ENCODE results near the gene PKN3.
A peak's percentile ranks its signal among the peaks of the same experiment; 100 is the strongest.
"Not testable (repeated sequence)": the region's sequence is repeated elsewhere in the genome, so short reads cannot be mapped to it uniquely, and the experiment has no call there.

PKN3 gene

GRCh38 chr9:128693738-128694137 is 8.6 kb upstream of the PKN3 start:
- DNase-seq (ENCODE audit: low spot score), result not testable (repeated sequence)

- no peak for DNase-seq (ENCODE audit: low spot score)
Observed at GRCh38 chr9:128694344-128694743, 8.0 kb upstream of the PKN3 start.

- DNase-seq (ENCODE audit: low spot score), result no peak
Observed at GRCh38 chr9:128696923-128697707, 5.2 kb upstream of the PKN3 start.

- DNase-seq (ENCODE audit: low spot score), result not testable (repeated sequence)
Observed at GRCh38 chr9:128699096-128699795, 3.1 kb upstream of the PKN3 start.

GRCh38 chr9:128701227-128701854 is 962 bp upstream of the PKN3 start:
- peak; percentile 51 for DNase-seq (ENCODE audit: low spot score)

- DNase-seq (ENCODE audit: low spot score), result peak; percentile 29
Observed at GRCh38 chr9:128702949-128703615, 779 bp downstream of the PKN3 start.

- no peak for DNase-seq (ENCODE audit: low spot score)
Observed at GRCh38 chr9:128703616-128704355, 1.5 kb downstream of the PKN3 start.

- no peak for DNase-seq (ENCODE audit: low spot score)
Observed at GRCh38 chr9:128704356-128704670, 2.0 kb downstream of the PKN3 start.

GRCh38 chr9:128705051-128705965 is 3.0 kb downstream of the PKN3 start:
- DNase-seq (ENCODE audit: low spot score), result no peak

GRCh38 chr9:128706045-128706444 is 3.7 kb downstream of the PKN3 start:
- DNase-seq (ENCODE audit: low spot score), result no peak

- no peak for DNase-seq (ENCODE audit: low spot score)
Observed at GRCh38 chr9:128706671-128707381, 4.5 kb downstream of the PKN3 start.

GRCh38 chr9:128707446-128707845 is 5.1 kb downstream of the PKN3 start:
- no peak for DNase-seq (ENCODE audit: low spot score)

- DNase-seq (ENCODE audit: low spot score), result no peak
Observed at GRCh38 chr9:128712451-128713410, 10.4 kb downstream of the PKN3 start.

GRCh38 chr9:128713411-128713780 is 11.1 kb downstream of the PKN3 start:
- no peak for DNase-seq (ENCODE audit: low spot score)

GRCh38 chr9:128713941-128714573 is 11.8 kb downstream of the PKN3 start:
- DNase-seq (ENCODE audit: low spot score), result no peak

GRCh38 chr9:128714586-128715435 is 12.5 kb downstream of the PKN3 start:
- DNase-seq (ENCODE audit: low spot score), result no peak

GRCh38 chr9:128715436-128715750 is 13.1 kb downstream of the PKN3 start:
- no peak for DNase-seq (ENCODE audit: low spot score)
